ENCODE data around the gene MYH11.

The MYH11 gene

GRCh38 chr16:15757630-15758251, 99.1 kb downstream of the MYH11 start:
- no peak for DNase-seq (ENCODE audit: low spot score)
- in situ Hi-C loops (cut with MboI; ENCODE audit: low pct_unique_long_range_greater_than_20kb, low sequenced_read_pairs, unreplicated experiment), result no loop called here
- TF ChIP-seq CTCF (IDR thresholded peaks at IDR 0.05; ENCODE audit: extremely low read depth, insufficient read depth, missing control alignments), result no peak

- no peak for TF ChIP-seq CTCF (IDR thresholded peaks at IDR 0.05; ENCODE audit: extremely low read depth, insufficient read depth, missing control alignments)
- DNase-seq (ENCODE audit: low spot score), result no peak
- in situ Hi-C loops (cut with MboI; ENCODE audit: low pct_unique_long_range_greater_than_20kb, low sequenced_read_pairs, unreplicated experiment), result no loop called here
Observed at GRCh38 chr16:15757077-15757386, 99.8 kb downstream of the MYH11 start.

- no peak for TF ChIP-seq CTCF (IDR thresholded peaks at IDR 0.05; ENCODE audit: extremely low read depth, insufficient read depth, missing control alignments)
- no peak for DNase-seq (ENCODE audit: low spot score)
- in situ Hi-C loops (cut with MboI; ENCODE audit: low pct_unique_long_range_greater_than_20kb, low sequenced_read_pairs, unreplicated experiment), result no loop called here
Observed at GRCh38 chr16:15754821-15755534, 101.8 kb downstream of the MYH11 start.

- in situ Hi-C loops (cut with MboI; ENCODE audit: low pct_unique_long_range_greater_than_20kb, low sequenced_read_pairs, unreplicated experiment), result no loop called here
- TF ChIP-seq CTCF (IDR thresholded peaks at IDR 0.05; ENCODE audit: extremely low read depth, insufficient read depth, missing control alignments), result no peak
- DNase-seq (ENCODE audit: low spot score), result no peak
Observed at GRCh38 chr16:15752717-15753488, 103.9 kb downstream of the MYH11 start.

DNA sequence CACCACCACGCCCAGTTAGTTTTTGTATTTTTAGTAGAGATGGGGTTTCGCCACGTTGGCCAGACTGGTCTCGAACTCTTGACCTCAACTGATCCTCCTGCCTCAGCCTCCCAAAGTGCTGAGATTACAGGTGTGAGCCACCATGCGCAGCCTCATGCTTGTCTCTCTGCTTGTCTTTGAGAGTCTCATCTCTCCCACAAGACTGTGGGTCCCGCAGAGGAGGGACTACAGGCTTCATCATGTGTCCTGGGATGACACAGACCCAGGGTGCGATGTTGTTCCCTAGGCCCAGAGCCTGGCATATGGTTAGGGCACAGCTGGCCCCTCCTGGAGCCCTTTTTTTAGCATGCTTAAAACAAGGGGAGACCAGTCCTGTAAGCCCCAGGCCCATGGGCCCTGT, 104.9 kb downstream of the MYH11 start:
- DNase-seq (ENCODE audit: low spot score), result no peak
- TF ChIP-seq CTCF (IDR thresholded peaks at IDR 0.05; ENCODE audit: extremely low read depth, insufficient read depth, missing control alignments), result no peak
- in situ Hi-C loops (cut with MboI; ENCODE audit: low pct_unique_long_range_greater_than_20kb, low sequenced_read_pairs, unreplicated experiment), result no loop called here

- in situ Hi-C loops (cut with MboI; ENCODE audit: low pct_unique_long_range_greater_than_20kb, low sequenced_read_pairs, unreplicated experiment), result no loop called here
- TF ChIP-seq CTCF (IDR thresholded peaks at IDR 0.05; ENCODE audit: extremely low read depth, insufficient read depth, missing control alignments), result no peak
Observed at GRCh38 chr16:15749985-15750384, 106.8 kb downstream of the MYH11 start.

More at GRCh38 chr16:15749985-15750384, 106.8 kb downstream of the MYH11 start:
- DNase-seq (ENCODE audit: low spot score), result no peak
